ENCODE data around the gene ARRDC2. TPM values are rescaled to one million over a fixed set of nuclear protein-coding genes. Genes with fewer than 3 reads are reported as not detected.
"Not testable (repeated sequence)": the region's sequence is repeated elsewhere in the genome, so short reads cannot be mapped to it uniquely, and the experiment has no call there.

Gene ARRDC2
- total RNA-seq, 8 experiments from 2014 or later = 0.79 to 18.2 (median 5.4) TPM

GRCh38 chr19:18013210-18014111 is 5.5 kb downstream of the ARRDC2 start:
- no peak overlapping the region for H3K4me3 ChIP-seq
- peak in 5 of 8 experiments; percentile 49 to 76 (median 69) for ATAC-seq (replicated peaks in 6 of 8)

GRCh38 chr19:18014197-18014596 is 6.2 kb downstream of the ARRDC2 start:
- 17 to 100% (median 100%) methylated on average over 1 to 3 of the region's 6 CpGs; no CpG with 5 or more reads in 4 of the 10 experiments for WGBS, 10 experiments
- no peak overlapping the region for H3K4me3 ChIP-seq
- ATAC-seq (replicated peaks in 6 of 8) = no peak
- peaks cover 9 to 15% of the 10 kb centered on the region in 2 donors for H3K4me1 ChIP-seq (replicated peaks in 1 of 2)
- H3K27ac ChIP-seq = peak overlapping the region in 1 of 2 donors; percentile 80
- in situ Hi-C loops (cut with MboI; ENCODE audit: low pct_unique_long_range_greater_than_20kb in 2 of 9, low sequenced_read_pairs in 9 of 9, unreplicated experiment in 9 of 9) = no loop called here

More at GRCh38 chr19:18013210-18014111, 5.5 kb downstream of the ARRDC2 start:
- WGBS, 10 experiments = 31 to 95% (median 63%) methylated on average over 1 to 11 of the region's 17 CpGs
- Histone ChIP-seq H3K4me1 (replicated peaks in 1 of 2) (peaks cover 9 to 15% of the 10 kb centered on the region in 2 donors), H3K27ac (peak overlapping the region in 1 of 2 donors; percentile 80)
- in situ Hi-C loops (cut with MboI; ENCODE audit: low pct_unique_long_range_greater_than_20kb in 2 of 9, low sequenced_read_pairs in 9 of 9, unreplicated experiment in 9 of 9) = no loop called here

- H3K4me3 ChIP-seq = no peak overlapping the region
- 67 to 100% (median 88%) methylated on average over 1 to 5 of the region's 14 CpGs; no CpG with 5 or more reads in 4 of the 10 experiments for WGBS, 10 experiments
- H3K4me1 ChIP-seq (replicated peaks in 1 of 2) = peaks cover 9 to 15% of the 10 kb centered on the region in 2 donors
- no peak for ATAC-seq (replicated peaks in 6 of 8)
- no peak overlapping the region for H3K27ac ChIP-seq
- in situ Hi-C loops (cut with MboI; ENCODE audit: low pct_unique_long_range_greater_than_20kb in 2 of 9, low sequenced_read_pairs in 9 of 9, unreplicated experiment in 9 of 9) = no loop called here
Observed at GRCh38 chr19:18016209-18016910, 8.4 kb downstream of the ARRDC2 start.

DNA sequence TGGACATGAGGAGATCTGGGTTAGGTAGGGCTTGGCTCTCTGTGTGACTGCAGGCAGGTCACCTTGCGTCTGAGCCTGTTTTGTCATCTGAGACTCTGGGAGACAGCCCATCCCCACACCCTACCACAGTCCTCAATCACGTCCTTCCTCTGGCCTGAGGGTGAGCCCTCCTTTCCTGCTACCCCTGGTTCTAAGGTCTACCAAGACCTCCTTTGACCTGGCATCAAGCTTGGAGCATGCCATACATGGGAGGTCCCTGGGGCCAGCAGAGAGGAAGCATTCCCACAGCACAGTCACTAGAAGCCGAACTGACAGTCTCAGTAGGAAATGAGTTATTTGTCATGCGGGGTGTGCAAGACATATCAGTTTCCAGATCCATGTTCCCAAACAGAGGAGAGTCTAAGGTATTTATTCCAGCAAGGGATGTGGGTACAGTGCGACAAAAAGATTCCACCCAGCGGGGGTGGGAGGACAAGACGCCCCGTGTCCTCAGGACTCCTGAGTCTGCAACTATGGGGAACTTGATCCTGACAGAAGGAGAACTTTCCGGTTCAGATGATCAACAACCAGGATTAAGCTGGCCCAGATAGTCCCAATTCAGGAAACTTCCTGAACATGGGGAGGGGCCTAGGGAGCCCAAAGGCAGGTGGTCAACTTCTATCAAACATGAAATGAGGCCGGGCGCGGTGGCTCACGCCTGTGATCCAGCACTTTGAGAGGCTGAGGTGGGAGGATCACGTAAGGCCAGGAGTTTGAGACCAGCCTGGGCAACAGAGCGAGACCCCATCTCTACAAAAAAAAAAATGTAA is 9.5 kb downstream of the ARRDC2 start:
- 68 to 100% (median 85%) methylated on average over 2 to 8 of the region's 15 CpGs; no CpG with 5 or more reads in 1 of the 10 experiments for WGBS, 10 experiments
- Histone ChIP-seq H3K4me1 (replicated peaks in 1 of 2) (peaks cover 11 to 15% of the 10 kb centered on the region in 2 donors), H3K27ac (no peak overlapping the region), H3K4me3 (no peak overlapping the region)
- in situ Hi-C loops (cut with MboI; ENCODE audit: low pct_unique_long_range_greater_than_20kb in 2 of 9, low sequenced_read_pairs in 9 of 9, unreplicated experiment in 9 of 9) = no loop called here
- peak in 1 of 8 experiments; percentile 24 for ATAC-seq (replicated peaks in 6 of 8)

- WGBS, 10 experiments = 0 to 100% (median 77%) methylated on average over 1 to 6 of the region's 16 CpGs; no CpG with 5 or more reads in 2 of the 10 experiments
- ATAC-seq (replicated peaks in 6 of 8) = peak in 3 of 8 experiments; percentile 9 to 32 (median 12)
- Histone ChIP-seq H3K4me3 (no peak overlapping the region), H3K4me1 (replicated peaks in 1 of 2) (peaks cover 0 to 3% of the 10 kb centered on the region in 2 donors), H3K27ac (no peak overlapping the region)
- in situ Hi-C loops (cut with MboI; ENCODE audit: low pct_unique_long_range_greater_than_20kb in 2 of 9, low sequenced_read_pairs in 9 of 9, unreplicated experiment in 9 of 9) = no loop called here
Observed at GRCh38 chr19:18020212-18021085, 12.5 kb downstream of the ARRDC2 start.

GRCh38 chr19:18021121-18021755 is 13.3 kb downstream of the ARRDC2 start:
- Histone ChIP-seq H3K4me3 (no peak overlapping the region), H3K27ac (no peak overlapping the region), H3K4me1 (replicated peaks in 1 of 2) (peaks cover 0 to 3% of the 10 kb centered on the region in 2 donors)
- ATAC-seq (replicated peaks in 6 of 8) = peak in 2 of 8 experiments; percentile 71 to 79
- WGBS, 10 experiments = 15 to 100% (median 94%) methylated on average over 2 to 13 of the region's 21 CpGs; no CpG with 5 or more reads in 5 of the 10 experiments
- in situ Hi-C loops (cut with MboI; ENCODE audit: low pct_unique_long_range_greater_than_20kb in 2 of 9, low sequenced_read_pairs in 9 of 9, unreplicated experiment in 9 of 9) = no loop called here

DNA sequence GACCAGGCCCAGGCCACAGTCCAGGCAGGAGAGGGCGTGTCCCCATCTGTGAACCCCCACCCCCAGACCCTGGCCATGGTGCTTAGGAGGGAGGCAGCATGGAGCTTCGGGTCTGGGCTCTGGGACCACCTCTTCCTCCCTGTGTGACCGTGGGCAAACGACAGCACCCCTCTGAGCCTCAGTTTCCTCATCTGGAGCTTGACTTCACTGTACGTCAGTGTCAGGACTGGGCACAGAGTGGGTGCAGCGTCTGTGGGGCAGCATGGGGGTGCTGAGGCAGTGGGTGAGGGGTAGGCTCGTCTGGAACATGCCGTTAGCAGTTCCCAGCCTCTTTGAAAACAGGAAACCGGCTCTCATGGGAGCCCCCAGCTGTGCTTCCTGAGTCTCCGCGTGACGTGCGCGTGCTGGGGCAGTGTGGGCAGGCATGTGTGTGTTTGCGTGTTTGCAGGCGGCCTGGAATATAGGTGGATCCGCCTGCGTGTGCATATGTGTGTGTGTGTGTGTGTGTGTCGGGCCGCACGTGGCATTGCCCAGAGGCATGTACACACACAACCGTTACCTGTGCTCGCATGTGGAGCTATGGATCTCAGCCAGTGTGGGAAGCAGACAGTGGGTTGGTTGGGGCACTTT is 15.8 kb downstream of the ARRDC2 start:
- Histone ChIP-seq H3K4me1 (replicated peaks in 1 of 2) (peaks cover 0 to 3% of the 10 kb centered on the region in 2 donors), H3K4me3 (no peak overlapping the region), H3K27ac (no peak overlapping the region)
- in situ Hi-C loops (cut with MboI; ENCODE audit: low pct_unique_long_range_greater_than_20kb in 2 of 9, low sequenced_read_pairs in 9 of 9, unreplicated experiment in 9 of 9) = no loop called here
- no peak for ATAC-seq (replicated peaks in 6 of 8)
- WGBS, 10 experiments = 13 to 100% (median 72%) methylated on average over 1 to 11 of the region's 23 CpGs; no CpG with 5 or more reads in 7 of the 10 experiments

GRCh38 chr19:18027151-18027550 is 19.2 kb downstream of the ARRDC2 start:
- in situ Hi-C loops (cut with MboI; ENCODE audit: low pct_unique_long_range_greater_than_20kb in 2 of 9, low sequenced_read_pairs in 9 of 9, unreplicated experiment in 9 of 9) = no loop called here
- no peak overlapping the region for H3K27ac ChIP-seq
- no peak for ATAC-seq (replicated peaks in 6 of 8)
- peaks cover 0 to 3% of the 10 kb centered on the region in 2 donors for H3K4me1 ChIP-seq (replicated peaks in 1 of 2)
- H3K4me3 ChIP-seq = no peak overlapping the region
- 38 to 100% (median 81%) methylated on average over 1 to 3 of the region's 4 CpGs; no CpG with 5 or more reads in 2 of the 10 experiments for WGBS, 10 experiments

GRCh38 chr19:18029617-18030338 is 21.8 kb downstream of the ARRDC2 start:
- ATAC-seq (replicated peaks in 6 of 8) = peak in 2 of 8 experiments; percentile 16 to 21
- Histone ChIP-seq H3K4me1 (replicated peaks in 1 of 2) (no peaks in the 10 kb centered on the region), H3K4me3 (no peak overlapping the region), H3K27ac (no peak overlapping the region)
- in situ Hi-C loops (cut with MboI; ENCODE audit: low pct_unique_long_range_greater_than_20kb in 2 of 9, low sequenced_read_pairs in 9 of 9, unreplicated experiment in 9 of 9) = no loop called here
- WGBS, 10 experiments = 0 to 94% (median 67%) methylated on average over 1 to 7 of the region's 8 CpGs; no CpG with 5 or more reads in 1 of the 10 experiments

DNA sequence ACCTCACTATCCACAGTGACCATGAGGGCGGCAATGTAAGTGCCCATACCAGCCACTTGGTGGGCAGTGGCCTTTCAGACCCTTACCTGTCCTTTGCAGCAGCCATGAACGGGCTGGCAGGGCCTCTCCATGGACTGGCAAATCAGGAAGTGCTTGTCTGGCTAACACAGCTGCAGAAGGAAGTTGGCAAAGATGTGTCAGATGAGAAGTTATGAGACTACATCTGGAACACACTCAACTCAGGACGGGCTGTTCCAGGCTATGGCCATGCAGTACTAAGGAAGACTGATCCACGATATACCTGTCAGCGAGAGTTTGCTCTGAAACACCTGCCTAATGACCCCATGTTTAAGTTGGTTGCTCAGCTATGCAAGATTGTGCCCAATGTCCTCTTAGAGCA is 23.4 kb downstream of the ARRDC2 start:
- WGBS, 10 experiments = 20 to 80% (median 41%) methylated on average over 1 of the region's 5 CpGs; no CpG with 5 or more reads in 6 of the 10 experiments
- in situ Hi-C loops (cut with MboI; ENCODE audit: low pct_unique_long_range_greater_than_20kb in 2 of 9, low sequenced_read_pairs in 9 of 9, unreplicated experiment in 9 of 9); ATAC-seq (replicated peaks in 6 of 8); H3K4me1 ChIP-seq (replicated peaks in 1 of 2); H3K27ac ChIP-seq; H3K4me3 ChIP-seq: not testable (repeated sequence)

All from motor neuron (in vitro differentiated cells).